Large intestine (tissue), 3 donors: ENCODE results near the gene HDAC4. TPM values are rescaled to one million over a fixed set of nuclear protein-coding genes. Genes with fewer than 3 reads are reported as not detected.

Source experiments
- DNase-seq, 2 donors: peaks; one replicate each; pipeline versions ENCODE4 v3.0.0 to v3.0.0-alpha.2; 2013
- H3K27ac ChIP-seq: one replicate; pipeline ENCODE4 v1.5.1; 2013; ENCODE audit warnings: low read length
- H3K27me3 ChIP-seq: 2 replicates; pipeline ENCODE4 v1.6.1; 2013; ENCODE audit warnings: low read length; ENCODE audit not compliant: control insufficient read depth, insufficient read depth
- H3K36me3 ChIP-seq: 2 replicates; pipeline ENCODE4 v1.6.1; 2013; ENCODE audit warnings: low read length; ENCODE audit not compliant: control insufficient read depth, insufficient read depth
- H3K4me1 ChIP-seq: one replicate; pipeline ENCODE4 v1.6.1; 2013; ENCODE audit warnings: low read length; ENCODE audit not compliant: control insufficient read depth, insufficient read depth
- H3K4me3 ChIP-seq: one replicate; pipeline ENCODE4 v1.5.1; 2013; ENCODE audit warnings: low read length
- H3K9me3 ChIP-seq: one replicate; pipeline ENCODE4 v1.6.1; 2013; ENCODE audit warnings: mild to moderate bottlenecking, low read depth, low read length, moderate library complexity; ENCODE audit not compliant: control insufficient read depth
- WGBS: methylation state at CpG from one replicate; pipeline ENCODE4 v1.1.5; 2013; ENCODE audit warnings: low lambda C conversion rate; ENCODE audit not compliant: insufficient coverage; 5-methylcytosine and 5-hydroxymethylcytosine counted together
- polyA plus RNA-seq: library from polyadenylated mRNA; unstranded; fragments of 120-200 nt; gene quantifications from one replicate; pipeline ENCODE4 v1.2.1, GENCODE V29; 2013

Gene HDAC4
- polyA plus RNA-seq, 1 donor, result 10.7 TPM

- Histone ChIP-seq H3K27ac (no peak overlapping the region), H3K9me3 (peaks cover 2% of the 10 kb centered on the region), H3K27me3 (no peaks in the 10 kb centered on the region), H3K4me1 (no peaks in the 10 kb centered on the region), H3K36me3 (peaks cover 48% of the 10 kb centered on the region), H3K4me3 (no peak overlapping the region)
- no peak for DNase-seq
- no CpG with 5 or more reads among the region's 17 CpGs for WGBS
Observed at GRCh38 chr2:239153806-239154591, 246.8 kb downstream of the HDAC4 start.

GRCh38 chr2:239152916-239153305, 247.9 kb downstream of the HDAC4 start:
- Histone ChIP-seq H3K27ac (no peak overlapping the region), H3K9me3 (no peaks in the 10 kb centered on the region), H3K27me3 (no peaks in the 10 kb centered on the region), H3K4me1 (no peaks in the 10 kb centered on the region), H3K36me3 (peaks cover 55% of the 10 kb centered on the region), H3K4me3 (no peak overlapping the region)
- no CpG with 5 or more reads among the region's 7 CpGs for WGBS
- no peak for DNase-seq

DNA sequence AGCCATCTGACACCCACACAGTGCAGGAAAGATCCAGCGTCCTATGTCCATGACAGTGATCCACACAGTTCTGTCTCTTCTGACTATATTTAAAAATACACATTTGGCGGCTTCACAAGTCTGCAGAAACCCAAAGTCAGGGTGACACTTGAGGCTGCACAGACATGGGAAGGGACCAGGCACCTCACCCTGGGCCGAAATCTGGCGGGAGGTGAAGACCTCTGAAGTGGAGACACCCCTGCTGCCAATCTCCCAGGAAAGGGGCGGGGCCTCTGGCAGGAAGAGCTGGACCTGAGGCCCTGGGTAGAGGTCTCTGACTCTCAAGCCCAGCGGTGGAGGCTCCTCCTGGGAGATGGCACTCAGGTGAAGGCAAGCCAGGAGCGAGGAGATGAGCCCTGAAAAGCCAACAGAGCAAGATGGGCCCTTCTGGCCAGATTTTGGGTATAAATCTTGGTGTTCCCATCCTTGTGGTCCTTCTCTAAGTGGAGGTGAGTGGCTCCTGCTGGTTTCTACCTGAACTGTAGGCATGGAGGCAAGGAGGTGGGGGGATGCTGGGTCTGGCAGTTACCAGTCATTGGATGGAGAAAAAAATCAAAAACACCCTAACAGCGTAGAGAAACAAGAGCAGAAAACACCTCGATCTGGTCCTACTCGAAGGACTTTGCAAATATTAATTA, 248.4 kb downstream of the HDAC4 start:
- no CpG with 5 or more reads among the region's 10 CpGs for WGBS
- Histone ChIP-seq H3K27me3 (no peaks in the 10 kb centered on the region), H3K4me3 (no peak overlapping the region), H3K9me3 (no peaks in the 10 kb centered on the region), H3K4me1 (no peaks in the 10 kb centered on the region), H3K27ac (no peak overlapping the region), H3K36me3 (peaks cover 59% of the 10 kb centered on the region)
- no peak for DNase-seq

- peaks cover 56% of the 10 kb centered on the region for H3K36me3 ChIP-seq
- no CpG with 5 or more reads among the region's 16 CpGs for WGBS
Observed at GRCh38 chr2:239151201-239152131, 249.4 kb downstream of the HDAC4 start.

GRCh38 chr2:239150125-239151011, 250.5 kb downstream of the HDAC4 start:
- Histone ChIP-seq H3K27me3 (no peaks in the 10 kb centered on the region), H3K27ac (no peak overlapping the region), H3K36me3 (peaks cover 50% of the 10 kb centered on the region), H3K9me3 (no peaks in the 10 kb centered on the region), H3K4me1 (no peaks in the 10 kb centered on the region), H3K4me3 (no peak overlapping the region)
- no peak for DNase-seq
- WGBS, result 90% methylated on average over 2 of the region's 9 CpGs

More at GRCh38 chr2:239151201-239152131, 249.4 kb downstream of the HDAC4 start:
- no peak for DNase-seq
- H3K27me3 ChIP-seq, result no peaks in the 10 kb centered on the region
- no peak overlapping the region for H3K27ac ChIP-seq
- no peaks in the 10 kb centered on the region for H3K9me3 ChIP-seq
- no peaks in the 10 kb centered on the region for H3K4me1 ChIP-seq
- H3K4me3 ChIP-seq, result no peak overlapping the region

GRCh38 chr2:239149501-239149900, 251.3 kb downstream of the HDAC4 start:
- Histone ChIP-seq H3K4me3 (no peak overlapping the region), H3K9me3 (no peaks in the 10 kb centered on the region), H3K27me3 (no peaks in the 10 kb centered on the region), H3K27ac (no peak overlapping the region), H3K36me3 (peaks cover 50% of the 10 kb centered on the region), H3K4me1 (no peaks in the 10 kb centered on the region)
- WGBS, result no CpG with 5 or more reads among the region's 17 CpGs
- DNase-seq, result no peak

- WGBS, result 94% methylated on average over 5 of the region's 28 CpGs
- H3K4me1 ChIP-seq, result no peaks in the 10 kb centered on the region
- H3K4me3 ChIP-seq, result no peak overlapping the region
- H3K9me3 ChIP-seq, result no peaks in the 10 kb centered on the region
- peaks cover 47% of the 10 kb centered on the region for H3K36me3 ChIP-seq
- no peaks in the 10 kb centered on the region for H3K27me3 ChIP-seq
- no peak for DNase-seq
- no peak overlapping the region for H3K27ac ChIP-seq
Observed at GRCh38 chr2:239148495-239149200, 252.2 kb downstream of the HDAC4 start.

- DNase-seq, result no peak
- no CpG with 5 or more reads among the region's 9 CpGs for WGBS
- no peak overlapping the region for H3K27ac ChIP-seq
- peaks cover 45% of the 10 kb centered on the region for H3K36me3 ChIP-seq
- H3K9me3 ChIP-seq, result no peaks in the 10 kb centered on the region
- H3K4me1 ChIP-seq, result no peaks in the 10 kb centered on the region
- no peak overlapping the region for H3K4me3 ChIP-seq
- H3K27me3 ChIP-seq, result no peaks in the 10 kb centered on the region
Observed at GRCh38 chr2:239147376-239147775, 253.4 kb downstream of the HDAC4 start.

- no peaks in the 10 kb centered on the region for H3K4me1 ChIP-seq
- no peak overlapping the region for H3K4me3 ChIP-seq
- no peaks in the 10 kb centered on the region for H3K27me3 ChIP-seq
- H3K36me3 ChIP-seq, result peaks cover 41% of the 10 kb centered on the region
- no CpG with 5 or more reads among the region's 12 CpGs for WGBS
- no peaks in the 10 kb centered on the region for H3K9me3 ChIP-seq
- no peak overlapping the region for H3K27ac ChIP-seq
- no peak for DNase-seq
Observed at GRCh38 chr2:239146741-239147181, 254.1 kb downstream of the HDAC4 start.
